DOHH2 (cell line): Measurements from ENCODE around the gene EPS8.

ENCODE experiments used
- CTCF ChIP-seq: fragments of 200-600 bp; sonication (generic); IDR thresholded peaks from one replicate; pipeline ENCODE4 v1.5.1; 2014; ENCODE audit warnings: antibody characterized with exemption, mild to moderate bottlenecking, low read depth, low read length; ENCODE audit not compliant: poor library complexity, severe bottlenecking
- EZH2phosphoT487 ChIP-seq: fragments of 200-600 bp; sonication (generic); IDR thresholded peaks from 2 replicates; pipeline ENCODE4 v1.6.1; 2017; ENCODE audit warnings: borderline replicate concordance, mild to moderate bottlenecking, antibody characterized with exemption, low read length, moderate library complexity, mixed read lengths

- TF ChIP-seq CTCF (no peak), EZH2phosphoT487 (no peak)
Measured at GRCh38 chr12:15787778-15788177, 1.4 kb downstream of the EPS8 start.
